ENCODE results near the gene TPRG1L. TPM values are rescaled to one million over a fixed set of nuclear protein-coding genes. Genes with fewer than 3 reads are reported as not detected.

The TPRG1L gene
- total RNA-seq, 1 experiment from 2014 or later, result 6.7 TPM

- no peak for DNase-seq (ENCODE audit: low spot score)
Observed at GRCh38 chr1:3663999-3664699, 39.3 kb downstream of the TPRG1L start.

DNA sequence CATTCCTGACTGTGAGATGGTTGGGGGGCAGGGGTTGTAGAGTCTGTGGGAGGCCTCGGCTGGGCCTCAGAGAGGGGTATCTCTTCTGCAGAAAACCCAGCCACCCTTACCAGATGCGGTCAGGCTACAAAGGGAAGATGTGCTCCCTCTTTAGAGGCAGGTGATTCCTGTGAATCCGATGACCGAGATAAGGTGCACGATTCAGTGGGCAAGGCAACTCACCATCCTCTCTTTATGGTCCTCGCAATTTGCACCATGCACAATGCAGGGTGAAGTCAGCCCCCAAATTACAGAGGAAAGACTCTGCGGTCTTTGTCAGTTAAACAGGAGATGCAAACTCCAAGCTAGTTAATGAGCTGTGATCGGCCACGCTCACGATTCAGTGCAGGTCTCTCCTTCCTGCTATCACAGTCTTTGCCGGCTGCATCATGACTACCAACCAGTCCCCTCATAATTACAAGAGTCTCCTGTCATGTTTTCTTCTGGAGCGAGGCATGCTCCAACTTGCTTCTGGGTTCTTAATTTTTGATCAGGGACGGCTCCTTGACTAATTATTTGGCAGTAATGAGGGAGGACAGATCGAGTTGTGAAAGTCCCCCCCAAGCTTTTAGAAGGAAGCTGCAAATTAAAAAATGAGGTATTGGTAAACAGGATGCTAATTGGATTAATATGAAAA, 40.0 kb downstream of the TPRG1L start:
- no peak for DNase-seq (ENCODE audit: low spot score)

GRCh38 chr1:3668148-3668547, 43.3 kb downstream of the TPRG1L start:
- no peak for DNase-seq (ENCODE audit: low spot score)

GRCh38 chr1:3668585-3669300, 43.9 kb downstream of the TPRG1L start:
- DNase-seq (ENCODE audit: low spot score), result peak; percentile 13

DNA sequence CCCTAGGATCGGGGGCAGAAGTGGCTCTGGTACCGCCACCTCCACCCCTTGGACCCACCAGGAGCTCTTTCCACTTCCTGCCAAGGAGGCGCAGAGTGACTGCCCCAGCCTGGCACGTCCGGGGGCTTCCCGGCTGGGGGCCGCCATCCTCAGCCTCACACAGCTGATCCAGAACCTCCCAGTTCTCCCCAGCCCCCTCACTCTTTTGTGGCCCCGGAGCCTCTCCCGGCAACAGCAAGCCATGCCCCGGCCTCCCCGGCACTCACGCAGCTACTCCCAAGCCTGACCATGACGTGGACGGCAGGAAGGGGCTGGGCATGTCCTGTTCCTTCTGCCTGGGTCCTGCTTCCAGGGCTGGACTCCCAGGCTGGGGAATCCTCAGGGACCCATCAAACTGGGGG, 44.6 kb downstream of the TPRG1L start:
- no peak for DNase-seq (ENCODE audit: low spot score)

DNA sequence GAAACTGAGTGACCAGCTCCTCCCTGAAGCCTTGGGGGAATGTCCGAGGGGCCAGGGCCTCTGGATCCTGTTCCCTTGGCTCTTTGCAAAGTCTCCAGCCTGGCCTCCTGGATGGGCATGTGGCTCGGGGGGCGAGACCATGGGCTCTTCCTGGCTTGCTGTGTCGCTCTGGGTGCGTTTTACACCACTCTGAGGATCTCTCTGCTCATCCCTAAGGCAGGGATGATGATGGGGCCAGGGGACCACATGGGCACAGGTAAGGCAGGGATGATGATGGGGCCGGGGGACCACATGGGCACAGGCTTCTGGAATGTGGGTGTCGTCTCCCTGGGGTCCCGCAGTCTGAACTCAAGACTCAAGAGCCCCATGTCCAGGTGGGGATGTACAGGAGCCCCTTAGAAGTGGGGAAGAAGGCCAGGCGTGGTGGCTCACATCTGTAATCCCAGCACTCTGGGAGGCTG, 45.2 kb downstream of the TPRG1L start:
- DNase-seq (ENCODE audit: low spot score), result no peak

GRCh38 chr1:3670823-3671265, 46.0 kb downstream of the TPRG1L start:
- DNase-seq (ENCODE audit: low spot score), result no peak

GRCh38 chr1:3671371-3672180, 46.8 kb downstream of the TPRG1L start:
- peak; percentile 5 for DNase-seq (ENCODE audit: low spot score)

GRCh38 chr1:3672231-3672970, 47.6 kb downstream of the TPRG1L start:
- DNase-seq (ENCODE audit: low spot score), result no peak

GRCh38 chr1:3672971-3673361, 48.2 kb downstream of the TPRG1L start:
- DNase-seq (ENCODE audit: low spot score), result no peak

DNA sequence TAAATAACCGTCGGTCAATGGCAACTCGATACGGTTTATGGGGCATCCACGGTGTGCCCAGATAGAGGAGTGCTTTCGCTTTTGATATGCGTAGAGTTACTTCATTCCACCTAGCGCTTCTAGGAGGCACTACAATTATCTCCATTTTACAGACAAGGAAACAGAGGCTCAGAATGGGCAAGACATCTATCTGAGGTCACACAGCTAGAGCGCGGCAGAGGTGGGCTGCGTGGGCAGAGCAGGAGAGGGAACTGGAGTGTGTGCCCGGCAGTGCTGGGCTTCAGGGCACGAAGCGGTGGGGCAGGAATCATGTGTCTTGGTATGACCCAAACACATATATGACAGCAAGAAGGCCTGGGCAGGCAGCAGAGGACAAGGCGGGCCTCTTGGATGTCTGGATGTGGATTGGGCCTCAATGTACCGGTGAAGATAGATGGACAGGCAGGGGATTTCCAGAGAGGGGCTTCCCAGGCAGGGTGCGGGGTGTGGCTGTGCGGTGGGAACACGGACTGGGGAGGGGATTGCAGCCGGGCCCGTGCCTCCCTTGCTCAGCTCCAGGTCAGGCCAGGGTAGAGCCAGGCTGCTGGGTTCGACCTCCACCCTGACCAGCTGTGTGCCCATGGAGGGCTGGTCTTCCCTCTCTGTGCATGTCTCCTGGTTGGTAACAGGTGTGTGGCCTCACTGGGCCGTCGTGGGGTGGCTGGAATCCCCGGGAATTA, 48.7 kb downstream of the TPRG1L start:
- no peak for DNase-seq (ENCODE audit: low spot score)

GRCh38 chr1:3674100-3675094, 49.6 kb downstream of the TPRG1L start:
- DNase-seq (ENCODE audit: low spot score), result no peak

GRCh38 chr1:3675436-3675835, 50.6 kb downstream of the TPRG1L start:
- DNase-seq (ENCODE audit: low spot score), result no peak

DNA sequence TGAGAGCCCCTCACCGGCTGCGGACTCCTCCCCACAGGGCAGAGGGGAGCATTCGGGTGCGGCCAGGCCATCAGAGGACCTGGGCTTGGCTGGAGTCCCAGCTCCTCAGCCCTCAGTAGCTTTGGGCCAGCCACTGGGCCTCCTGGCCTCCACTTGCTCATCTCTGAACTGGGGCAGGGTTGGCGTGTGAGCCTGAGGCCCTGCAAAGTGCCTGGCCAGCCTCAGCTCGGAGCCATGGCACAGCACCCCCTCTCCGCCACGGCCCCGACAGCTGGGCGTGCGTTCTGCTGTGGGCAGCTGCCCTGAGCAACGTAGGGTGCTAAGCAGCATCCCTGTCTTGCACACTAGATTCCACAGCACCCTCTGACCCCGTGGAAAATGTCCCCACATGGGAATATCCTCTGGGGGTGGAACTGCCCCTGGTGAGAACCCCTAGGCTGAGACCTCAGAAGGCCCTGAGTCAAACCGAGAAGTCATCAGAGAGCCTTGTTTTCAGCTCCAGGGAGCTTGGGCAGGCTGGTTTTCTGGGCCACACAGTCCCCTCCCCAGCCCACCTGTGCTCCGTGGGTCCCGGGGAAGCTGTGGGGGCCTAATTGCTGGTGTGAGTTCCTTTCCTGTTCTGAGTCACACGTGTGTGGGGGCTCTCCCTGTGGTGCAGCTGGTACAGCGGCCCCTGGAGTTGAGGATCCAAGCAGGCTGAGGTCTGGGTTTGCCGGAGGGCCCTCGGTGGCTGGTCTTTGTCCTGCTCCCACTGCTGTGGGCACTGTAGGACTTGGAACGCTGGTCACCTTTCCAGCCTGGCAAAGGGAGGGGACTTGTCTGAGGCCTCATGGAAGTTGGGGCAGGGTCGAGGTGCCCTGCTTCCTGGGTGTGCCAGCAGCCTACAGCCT, 52.0 kb downstream of the TPRG1L start:
- no peak for DNase-seq (ENCODE audit: low spot score)

- no peak for DNase-seq (ENCODE audit: low spot score)
Observed at GRCh38 chr1:3677484-3677883, 52.7 kb downstream of the TPRG1L start.

DNA sequence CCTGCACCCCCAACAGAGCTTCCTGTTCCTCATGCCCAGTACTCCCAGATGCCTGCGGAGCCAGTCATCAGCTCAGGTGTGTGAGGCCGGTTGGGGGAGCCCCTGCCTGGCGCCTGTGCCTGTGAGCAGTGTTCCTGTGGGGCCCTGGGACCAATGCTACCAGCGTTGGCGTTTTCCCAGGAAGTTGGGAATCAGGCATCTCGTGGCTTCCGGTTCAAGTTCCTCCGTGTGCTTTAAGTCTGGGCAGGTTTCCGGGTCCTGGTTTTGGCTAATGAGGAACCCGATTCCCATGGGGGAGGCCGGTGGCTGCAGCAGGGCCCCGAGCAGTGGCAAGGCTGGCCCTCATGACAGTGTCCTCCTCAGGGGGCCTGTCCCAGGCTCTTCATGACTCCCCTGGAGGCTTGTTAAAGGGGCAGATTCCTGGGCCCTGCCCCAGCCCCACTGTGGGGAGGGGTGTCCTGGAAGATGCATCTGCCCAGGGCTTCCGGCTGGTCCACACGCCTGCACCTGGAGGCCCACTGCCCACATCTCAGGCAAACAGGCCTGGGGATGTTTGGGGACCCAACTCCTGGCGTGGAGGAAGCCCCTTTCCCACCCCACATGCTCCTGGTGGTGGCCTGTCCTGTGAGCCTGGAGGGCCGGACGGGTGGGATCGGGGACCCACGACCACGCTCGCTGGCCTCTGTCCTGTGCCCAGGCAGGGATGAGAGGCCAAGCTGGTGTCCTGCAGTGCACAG, 53.7 kb downstream of the TPRG1L start:
- no peak for DNase-seq (ENCODE audit: low spot score)

- DNase-seq (ENCODE audit: low spot score), result no peak
Observed at GRCh38 chr1:3679098-3679555, 54.3 kb downstream of the TPRG1L start.
